ENCODE data around the gene LMF1. TPM values are rescaled to one million over a fixed set of nuclear protein-coding genes. Genes with fewer than 3 reads are reported as not detected.

Gene LMF1
- total RNA-seq, 2 experiments from 2014 or later = 17.0 to 31.4 TPM

- Histone ChIP-seq H3K4me3 (ENCODE audit: low read depth, low read length, poor library complexity, severe bottlenecking) (no peak overlapping the region), H3K9me3 (ENCODE audit: low read length) (no peaks in the 10 kb centered on the region), H3K79me2 (ENCODE audit: insufficient read depth, low read depth, low read length) (no peaks in the 10 kb centered on the region), H2AFZ (ENCODE audit: low read length) (no peak overlapping the region), H3K4me2 (ENCODE audit: low read length) (no peak overlapping the region), H3K36me3 (ENCODE audit: insufficient read depth, low read length) (no peaks in the 10 kb centered on the region), H3K9me2 (ENCODE audit: insufficient read depth, low read length) (no peaks in the 10 kb centered on the region), H3K27ac (ENCODE audit: low read depth, low read length, poor library complexity, severe bottlenecking) (no peak overlapping the region), H4K20me1 (ENCODE audit: insufficient read depth, low read length) (no peaks in the 10 kb centered on the region), H3K4me1 (ENCODE audit: insufficient read depth, low read length, poor library complexity, severe bottlenecking) (no peaks in the 10 kb centered on the region)
- TF ChIP-seq CTCF (conservative IDR thresholded peaks at IDR 0.05; ENCODE audit: low read length) (no peak), EZH2phosphoT487 (IDR thresholded peaks at IDR 0.05; ENCODE audit: borderline replicate concordance, low read depth, low read length) (no peak)
- ChIA-PET CTCF (ENCODE audit: unreplicated experiment) (no interaction called here), POLR2A (no interaction called here)
- intact Hi-C loops (cut with micrococcal nuclease; ENCODE audit: unreplicated experiment) = no loop called here
- DNase-seq (ENCODE audit: low spot score) = no peak
- no TSS peak for BruUV-seq (replicated peaks)
Observed at GRCh38 chr16:868846-869822, 101.7 kb downstream of the LMF1 start.

DNA sequence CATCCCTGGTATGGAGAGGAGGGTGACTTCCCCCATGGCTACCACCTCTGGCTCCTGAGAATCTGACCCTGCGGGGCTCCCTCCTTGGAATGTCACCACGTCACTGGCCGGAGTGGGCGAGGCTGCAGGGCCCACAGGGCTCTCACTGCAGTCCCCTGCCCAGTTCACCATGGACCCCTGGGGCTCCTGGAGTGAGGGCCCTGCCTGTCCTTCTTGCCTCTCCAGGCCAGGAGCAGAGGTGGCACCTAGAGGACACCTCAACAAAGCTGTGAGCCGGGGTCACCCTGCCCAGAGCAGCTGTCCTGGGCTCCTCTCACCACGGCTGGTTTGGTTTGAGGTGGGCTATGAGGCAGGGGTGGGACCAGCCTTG, 102.4 kb downstream of the LMF1 start:
- no peak overlapping the region for H3K4me2 ChIP-seq (ENCODE audit: low read length)
- no peaks in the 10 kb centered on the region for H3K9me2 ChIP-seq (ENCODE audit: insufficient read depth, low read length)
- H3K4me1 ChIP-seq (ENCODE audit: insufficient read depth, low read length, poor library complexity, severe bottlenecking) = no peaks in the 10 kb centered on the region
- no peak overlapping the region for H2AFZ ChIP-seq (ENCODE audit: low read length)
- BruUV-seq (replicated peaks) = no TSS peak
- no peak overlapping the region for H3K27ac ChIP-seq (ENCODE audit: low read depth, low read length, poor library complexity, severe bottlenecking)
- POLR2A ChIA-PET = no interaction called here
- H3K79me2 ChIP-seq (ENCODE audit: insufficient read depth, low read depth, low read length) = no peaks in the 10 kb centered on the region
- CTCF ChIA-PET (ENCODE audit: unreplicated experiment) = no interaction called here
- DNase-seq (ENCODE audit: low spot score) = no peak
- H4K20me1 ChIP-seq (ENCODE audit: insufficient read depth, low read length) = no peaks in the 10 kb centered on the region
- intact Hi-C loops (cut with micrococcal nuclease; ENCODE audit: unreplicated experiment) = no loop called here
- no peaks in the 10 kb centered on the region for H3K36me3 ChIP-seq (ENCODE audit: insufficient read depth, low read length)
- TF ChIP-seq EZH2phosphoT487 (IDR thresholded peaks at IDR 0.05; ENCODE audit: borderline replicate concordance, low read depth, low read length) (no peak), CTCF (conservative IDR thresholded peaks at IDR 0.05; ENCODE audit: low read length) (no peak)
- H3K4me3 ChIP-seq (ENCODE audit: low read depth, low read length, poor library complexity, severe bottlenecking) = no peak overlapping the region
- no peaks in the 10 kb centered on the region for H3K9me3 ChIP-seq (ENCODE audit: low read length)

Measured in OCI-LY7 (cell line).